Breast epithelium (tissue), 3 donors: ENCODE measurements around the gene TXNDC16.

ENCODE experiments used
- POLR2A ChIP-seq: fragments of 450-650 bp; IDR thresholded peaks from one replicate; pipeline ENCODE4 v1.6.1; 2016; ENCODE audit warnings: antibody characterized with exemption, mild to moderate bottlenecking, moderate library complexity
- TF ChIP-seq, protein P1 (sequence below), 3 donors: fragments of 450-650 bp; IDR thresholded peaks; one replicate each; pipeline ENCODE4 v1.5.1; 2016 to 2017; ENCODE audit warnings: antibody characterized with exemption in 3 of 3, mild to moderate bottlenecking in 3 of 3, moderate library complexity in 3 of 3

DNA sequence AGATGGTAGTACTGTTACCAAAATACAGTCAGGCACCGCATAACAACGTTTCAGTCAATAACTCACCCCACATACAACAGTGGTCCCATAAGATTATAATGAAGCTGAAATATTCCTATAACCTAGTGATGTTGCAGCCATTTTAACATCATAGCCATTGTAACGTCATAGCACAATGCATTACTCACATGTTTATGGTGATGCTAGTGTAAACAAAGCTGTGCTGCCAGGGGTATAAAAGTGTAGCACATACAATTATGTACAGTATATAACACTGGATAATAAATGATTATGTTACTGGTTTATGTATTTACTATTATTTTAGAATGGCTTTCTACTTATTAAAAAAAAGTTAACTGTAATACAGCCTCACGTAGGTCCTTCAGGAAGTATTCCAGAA lies 37.3 kb upstream of the TXNDC16 start:
- TF ChIP-seq, protein P1, sequence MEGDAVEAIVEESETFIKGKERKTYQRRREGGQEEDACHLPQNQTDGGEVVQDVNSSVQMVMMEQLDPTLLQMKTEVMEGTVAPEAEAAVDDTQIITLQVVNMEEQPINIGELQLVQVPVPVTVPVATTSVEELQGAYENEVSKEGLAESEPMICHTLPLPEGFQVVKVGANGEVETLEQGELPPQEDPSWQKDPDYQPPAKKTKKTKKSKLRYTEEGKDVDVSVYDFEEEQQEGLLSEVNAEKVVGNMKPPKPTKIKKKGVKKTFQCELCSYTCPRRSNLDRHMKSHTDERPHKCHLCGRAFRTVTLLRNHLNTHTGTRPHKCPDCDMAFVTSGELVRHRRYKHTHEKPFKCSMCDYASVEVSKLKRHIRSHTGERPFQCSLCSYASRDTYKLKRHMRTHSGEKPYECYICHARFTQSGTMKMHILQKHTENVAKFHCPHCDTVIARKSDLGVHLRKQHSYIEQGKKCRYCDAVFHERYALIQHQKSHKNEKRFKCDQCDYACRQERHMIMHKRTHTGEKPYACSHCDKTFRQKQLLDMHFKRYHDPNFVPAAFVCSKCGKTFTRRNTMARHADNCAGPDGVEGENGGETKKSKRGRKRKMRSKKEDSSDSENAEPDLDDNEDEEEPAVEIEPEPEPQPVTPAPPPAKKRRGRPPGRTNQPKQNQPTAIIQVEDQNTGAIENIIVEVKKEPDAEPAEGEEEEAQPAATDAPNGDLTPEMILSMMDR (IDR thresholded peaks at IDR 0.05): no peak
- TF ChIP-seq POLR2A: no peak
